ENCODE results near the gene TNF. TPM values are rescaled to one million over a fixed set of nuclear protein-coding genes. Genes with fewer than 3 reads are reported as not detected.

Gene TNF
- total RNA-seq, 1 donor from 2014 or later: not detected

GRCh38 chr6:31575952-31576685 is 754 bp downstream of the TNF start:
- Mint-ChIP-seq H3K36me3 (ENCODE audit: low read depth, unreplicated experiment) (no peaks in the 10 kb centered on the region), H3K4me3 (ENCODE audit: unreplicated experiment) (no peak overlapping the region), H3K27me3 (ENCODE audit: unreplicated experiment) (peaks cover 11% of the 10 kb centered on the region), H3K9me3 (ENCODE audit: unreplicated experiment) (no peaks in the 10 kb centered on the region), H3K4me1 (ENCODE audit: unreplicated experiment) (peaks cover 18% of the 10 kb centered on the region), H3K27ac (ENCODE audit: unreplicated experiment) (no peak overlapping the region)
- no peak for DNase-seq (ENCODE audit: low spot score)
- no peak for TF ChIP-seq CTCF (IDR thresholded peaks at IDR 0.05; ENCODE audit: unreplicated experiment)

DNA sequence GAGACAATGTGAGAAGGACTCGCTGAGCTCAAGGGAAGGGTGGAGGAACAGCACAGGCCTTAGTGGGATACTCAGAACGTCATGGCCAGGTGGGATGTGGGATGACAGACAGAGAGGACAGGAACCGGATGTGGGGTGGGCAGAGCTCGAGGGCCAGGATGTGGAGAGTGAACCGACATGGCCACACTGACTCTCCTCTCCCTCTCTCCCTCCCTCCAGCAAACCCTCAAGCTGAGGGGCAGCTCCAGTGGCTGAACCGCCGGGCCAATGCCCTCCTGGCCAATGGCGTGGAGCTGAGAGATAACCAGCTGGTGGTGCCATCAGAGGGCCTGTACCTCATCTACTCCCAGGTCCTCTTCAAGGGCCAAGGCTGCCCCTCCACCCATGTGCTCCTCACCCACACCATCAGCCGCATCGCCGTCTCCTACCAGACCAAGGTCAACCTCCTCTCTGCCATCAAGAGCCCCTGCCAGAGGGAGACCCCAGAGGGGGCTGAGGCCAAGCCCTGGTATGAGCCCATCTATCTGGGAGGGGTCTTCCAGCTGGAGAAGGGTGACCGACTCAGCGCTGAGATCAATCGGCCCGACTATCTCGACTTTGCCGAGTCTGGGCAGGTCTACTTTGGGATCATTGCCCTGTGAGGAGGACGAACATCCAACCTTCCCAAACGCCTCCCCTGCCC is 1.7 kb downstream of the TNF start:
- peaks cover 20% of the 10 kb centered on the region for H3K4me1 Mint-ChIP-seq (ENCODE audit: unreplicated experiment)
- H3K27ac Mint-ChIP-seq (ENCODE audit: unreplicated experiment): no peak overlapping the region
- no peak overlapping the region for H3K4me3 Mint-ChIP-seq (ENCODE audit: unreplicated experiment)
- no peak for TF ChIP-seq CTCF (IDR thresholded peaks at IDR 0.05; ENCODE audit: unreplicated experiment)
- H3K9me3 Mint-ChIP-seq (ENCODE audit: unreplicated experiment): no peaks in the 10 kb centered on the region
- no peaks in the 10 kb centered on the region for H3K36me3 Mint-ChIP-seq (ENCODE audit: low read depth, unreplicated experiment)
- DNase-seq (ENCODE audit: low spot score): no peak
- peaks cover 11% of the 10 kb centered on the region for H3K27me3 Mint-ChIP-seq (ENCODE audit: unreplicated experiment)

DNA sequence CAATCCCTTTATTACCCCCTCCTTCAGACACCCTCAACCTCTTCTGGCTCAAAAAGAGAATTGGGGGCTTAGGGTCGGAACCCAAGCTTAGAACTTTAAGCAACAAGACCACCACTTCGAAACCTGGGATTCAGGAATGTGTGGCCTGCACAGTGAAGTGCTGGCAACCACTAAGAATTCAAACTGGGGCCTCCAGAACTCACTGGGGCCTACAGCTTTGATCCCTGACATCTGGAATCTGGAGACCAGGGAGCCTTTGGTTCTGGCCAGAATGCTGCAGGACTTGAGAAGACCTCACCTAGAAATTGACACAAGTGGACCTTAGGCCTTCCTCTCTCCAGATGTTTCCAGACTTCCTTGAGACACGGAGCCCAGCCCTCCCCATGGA is 2.2 kb downstream of the TNF start:
- no peak for DNase-seq (ENCODE audit: low spot score)
- Mint-ChIP-seq H3K27ac (ENCODE audit: unreplicated experiment) (no peak overlapping the region), H3K4me3 (ENCODE audit: unreplicated experiment) (no peak overlapping the region), H3K27me3 (ENCODE audit: unreplicated experiment) (peaks cover 10% of the 10 kb centered on the region), H3K36me3 (ENCODE audit: low read depth, unreplicated experiment) (no peaks in the 10 kb centered on the region), H3K9me3 (ENCODE audit: unreplicated experiment) (no peaks in the 10 kb centered on the region), H3K4me1 (ENCODE audit: unreplicated experiment) (peaks cover 20% of the 10 kb centered on the region)
- TF ChIP-seq CTCF (IDR thresholded peaks at IDR 0.05; ENCODE audit: unreplicated experiment): no peak

DNA sequence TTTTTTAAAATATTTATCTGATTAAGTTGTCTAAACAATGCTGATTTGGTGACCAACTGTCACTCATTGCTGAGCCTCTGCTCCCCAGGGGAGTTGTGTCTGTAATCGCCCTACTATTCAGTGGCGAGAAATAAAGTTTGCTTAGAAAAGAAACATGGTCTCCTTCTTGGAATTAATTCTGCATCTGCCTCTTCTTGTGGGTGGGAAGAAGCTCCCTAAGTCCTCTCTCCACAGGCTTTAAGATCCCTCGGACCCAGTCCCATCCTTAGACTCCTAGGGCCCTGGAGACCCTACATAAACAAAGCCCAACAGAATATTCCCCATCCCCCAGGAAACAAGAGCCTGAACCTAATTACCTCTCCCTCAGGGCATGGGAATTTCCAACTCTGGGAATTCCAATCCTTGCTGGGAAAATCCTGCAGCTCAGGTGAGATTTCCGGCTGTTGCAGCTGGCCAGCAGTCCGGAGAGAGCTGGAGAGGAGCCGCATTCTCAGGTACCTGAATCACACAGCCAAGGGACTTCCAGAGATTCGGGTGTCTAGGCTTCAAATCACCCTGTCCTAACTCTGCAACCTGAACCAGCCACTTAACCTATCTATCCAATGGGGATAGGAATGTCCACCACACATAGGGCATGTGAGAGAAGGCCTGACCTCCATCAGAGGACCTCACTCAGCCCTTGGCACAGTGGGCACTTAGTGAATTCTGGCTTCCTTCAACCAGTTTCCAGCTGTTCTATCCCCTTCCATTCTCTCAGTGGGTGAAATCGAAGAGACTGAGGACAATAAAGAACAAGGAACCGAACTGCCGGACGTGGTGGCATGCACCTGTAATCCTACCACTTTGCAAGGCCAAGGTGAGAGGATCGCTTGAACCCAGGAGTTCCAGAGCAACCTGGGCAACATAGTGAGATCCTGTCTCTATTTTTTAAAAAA is 3.1 kb downstream of the TNF start:
- Mint-ChIP-seq H3K36me3 (ENCODE audit: low read depth, unreplicated experiment) (no peaks in the 10 kb centered on the region), H3K27me3 (ENCODE audit: unreplicated experiment) (peaks cover 11% of the 10 kb centered on the region)
- DNase-seq (ENCODE audit: low spot score): no peak

More for the DNA sequence above, 3.1 kb downstream of the TNF start:
- peaks cover 20% of the 10 kb centered on the region for H3K4me1 Mint-ChIP-seq (ENCODE audit: unreplicated experiment)
- no peaks in the 10 kb centered on the region for H3K9me3 Mint-ChIP-seq (ENCODE audit: unreplicated experiment)
- H3K4me3 Mint-ChIP-seq (ENCODE audit: unreplicated experiment): no peak overlapping the region
- no peak for TF ChIP-seq CTCF (IDR thresholded peaks at IDR 0.05; ENCODE audit: unreplicated experiment)
- no peak overlapping the region for H3K27ac Mint-ChIP-seq (ENCODE audit: unreplicated experiment)
